BE2C (cell line): Measurements from ENCODE around the gene POU2F1.

Source experiments
- DNase-seq: peaks from one replicate; pipeline ENCODE4 v3.0.0-alpha.2; 2020
- H3K27me3 ChIP-seq: fragments of 250-450 bp; sonication (Bioruptor Pico); 2 replicates; pipeline ENCODE4 v1.5.1; 2020; ENCODE audit warnings: mild to moderate bottlenecking
- H3K36me3 ChIP-seq: fragments of 250-450 bp; sonication (Bioruptor Pico); 2 replicates; pipeline ENCODE4 v1.5.1; 2020; ENCODE audit warnings: mild to moderate bottlenecking
- H3K4me1 ChIP-seq: fragments of 250-450 bp; sonication (Bioruptor Pico); 2 replicates; pipeline ENCODE4 v1.5.1; 2020
- H3K4me3 ChIP-seq: 2 replicates; pipeline ENCODE4 v1.5.1; 2011; ENCODE audit warnings: low read depth, low read length
- H3K9me3 ChIP-seq: fragments of 250-450 bp; sonication (Bioruptor Pico); 2 replicates; pipeline ENCODE4 v1.5.1; 2020
- CTCF ChIP-seq: IDR thresholded peaks from 2 replicates; pipeline ENCODE4 v1.5.1; 2012; ENCODE audit warnings: mild to moderate bottlenecking, low read depth, low read length

POU2F1 gene

GRCh38 chr1:167182571-167183320, 37.9 kb upstream of the POU2F1 start:
- no peak for TF ChIP-seq CTCF
- no peaks in the 10 kb centered on the region for H3K9me3 ChIP-seq
- no peak overlapping the region for H3K4me3 ChIP-seq
- no peaks in the 10 kb centered on the region for H3K27me3 ChIP-seq
- no peaks in the 10 kb centered on the region for H3K36me3 ChIP-seq
- DNase-seq = no peak
- peaks cover 10% of the 10 kb centered on the region for H3K4me1 ChIP-seq

- DNase-seq = no peak
- TF ChIP-seq CTCF = no peak
- H3K36me3 ChIP-seq = no peaks in the 10 kb centered on the region
- H3K4me1 ChIP-seq = peaks cover 10% of the 10 kb centered on the region
- no peaks in the 10 kb centered on the region for H3K9me3 ChIP-seq
- H3K27me3 ChIP-seq = no peaks in the 10 kb centered on the region
- H3K4me3 ChIP-seq = no peak overlapping the region
These were observed 36.6 kb upstream of the POU2F1 start for GRCh38 chr1:167184081-167184480.

- H3K9me3 ChIP-seq = no peaks in the 10 kb centered on the region
- peaks cover 10% of the 10 kb centered on the region for H3K4me1 ChIP-seq
- H3K4me3 ChIP-seq = no peak overlapping the region
- no peak for DNase-seq
- TF ChIP-seq CTCF = no peak
- H3K27me3 ChIP-seq = no peaks in the 10 kb centered on the region
- H3K36me3 ChIP-seq = no peaks in the 10 kb centered on the region
These were observed 35.6 kb upstream of the POU2F1 start for GRCh38 chr1:167185062-167185461.

- Histone ChIP-seq H3K4me1 (peaks cover 10% of the 10 kb centered on the region), H3K9me3 (no peaks in the 10 kb centered on the region), H3K4me3 (no peak overlapping the region), H3K27me3 (no peaks in the 10 kb centered on the region), H3K36me3 (no peaks in the 10 kb centered on the region)
- TF ChIP-seq CTCF = no peak
- DNase-seq = no peak
These were observed 34.6 kb upstream of the POU2F1 start for GRCh38 chr1:167185974-167186657.

GRCh38 chr1:167186771-167187170, 33.9 kb upstream of the POU2F1 start:
- TF ChIP-seq CTCF = no peak
- no peak overlapping the region for H3K4me3 ChIP-seq
- H3K4me1 ChIP-seq = peaks cover 10% of the 10 kb centered on the region
- no peaks in the 10 kb centered on the region for H3K9me3 ChIP-seq
- DNase-seq = no peak
- H3K36me3 ChIP-seq = no peaks in the 10 kb centered on the region
- H3K27me3 ChIP-seq = no peaks in the 10 kb centered on the region

GRCh38 chr1:167190747-167191237, 29.9 kb upstream of the POU2F1 start:
- no peak for DNase-seq
- Histone ChIP-seq H3K36me3 (no peaks in the 10 kb centered on the region), H3K4me3 (no peak overlapping the region), H3K9me3 (no peaks in the 10 kb centered on the region), H3K4me1 (peaks cover 10% of the 10 kb centered on the region; the same call in 1 of the 2 replicates), H3K27me3 (no peaks in the 10 kb centered on the region)
- TF ChIP-seq CTCF = no peak
